ENCODE measurements around the gene DKK3.

- TF ChIP-seq RERE (CRISPR knock-in tag; IDR thresholded peaks at IDR 0.05; ENCODE audit: low read depth) (no peak), DDIT3 (CRISPR knock-in tag; IDR thresholded peaks at IDR 0.05) (no peak), ZFX (CRISPR knock-in tag; IDR thresholded peaks at IDR 0.05; ENCODE audit: low read depth) (no peak), ZNF3 (CRISPR knock-in tag; IDR thresholded peaks at IDR 0.05) (no peak), ZBTB40 (IDR thresholded peaks at IDR 0.05) (no peak), ZBTB40 (CRISPR knock-in tag; IDR thresholded peaks at IDR 0.05) (no peak)
Measured at GRCh38 chr11:11982461-11982860, 26.0 kb downstream of the DKK3 start.

All from HepG2 (cell line).